Measurements from ENCODE around the gene SLC22A12.

SLC22A12 gene

GRCh38 chr11:64629103-64629502 is 38.1 kb downstream of the SLC22A12 start:
- DNase-seq: no peak

GRCh38 chr11:64629796-64630562 is 39.0 kb downstream of the SLC22A12 start:
- DNase-seq: no peak

- no peak for DNase-seq
These were observed 40.7 kb downstream of the SLC22A12 start for GRCh38 chr11:64631675-64632074.

GRCh38 chr11:64632237-64632636 is 41.2 kb downstream of the SLC22A12 start:
- DNase-seq: no peak

GRCh38 chr11:64632654-64633053 is 41.6 kb downstream of the SLC22A12 start:
- no peak for DNase-seq

GRCh38 chr11:64633555-64634159 is 42.6 kb downstream of the SLC22A12 start:
- no peak for DNase-seq

- no peak for DNase-seq
These were observed 46.5 kb downstream of the SLC22A12 start for GRCh38 chr11:64637334-64638017.

GRCh38 chr11:64638018-64638665 is 47.1 kb downstream of the SLC22A12 start:
- DNase-seq: no peak

GRCh38 chr11:64638829-64639228 is 47.8 kb downstream of the SLC22A12 start:
- DNase-seq: no peak

- DNase-seq: no peak
These were observed 48.9 kb downstream of the SLC22A12 start for GRCh38 chr11:64639885-64640284.

- DNase-seq: no peak
These were observed 50.8 kb downstream of the SLC22A12 start for GRCh38 chr11:64641596-64642417.

- DNase-seq: no peak
These were observed 51.4 kb downstream of the SLC22A12 start for GRCh38 chr11:64642418-64642735.

- DNase-seq: no peak
These were observed 51.8 kb downstream of the SLC22A12 start for GRCh38 chr11:64642871-64643255.

GRCh38 chr11:64643256-64643881 is 52.3 kb downstream of the SLC22A12 start:
- DNase-seq: no peak

- DNase-seq: no peak
These were observed 53.1 kb downstream of the SLC22A12 start for GRCh38 chr11:64643920-64644646.

- DNase-seq: no peak
These were observed 53.7 kb downstream of the SLC22A12 start for GRCh38 chr11:64644647-64645275.

- no peak for DNase-seq
These were observed 56.2 kb downstream of the SLC22A12 start for GRCh38 chr11:64647019-64647779.

GRCh38 chr11:64648551-64648950 is 57.5 kb downstream of the SLC22A12 start:
- no peak for DNase-seq

- no peak for DNase-seq
These were observed 58.3 kb downstream of the SLC22A12 start for GRCh38 chr11:64649291-64649697.

GRCh38 chr11:64650923-64651523 is 60.0 kb downstream of the SLC22A12 start:
- DNase-seq: no peak

Measured in NCI-H510A (cell line).